Loucy (cell line): ENCODE results near the gene DNM3.
"Not testable (repeated sequence)": the region's sequence is repeated elsewhere in the genome, so short reads cannot be mapped to it uniquely, and the experiment has no call there.

ENCODE experiments used
- H2AFZ ChIP-seq: fragments of 200-600 bp; sonication (generic); 2 replicates; pipeline ENCODE4 v1.6.0; 2016; ENCODE audit warnings: antibody characterized with exemption, mild to moderate bottlenecking, low read length, moderate library complexity
- H3F3A ChIP-seq: fragments of 200-600 bp; 2 replicates; pipeline ENCODE4 v1.6.0; 2016; ENCODE audit warnings: antibody characterized with exemption, low read depth, mild to moderate bottlenecking
- H3K27me3 ChIP-seq: fragments of 200-600 bp; sonication (generic); 2 replicates; pipeline ENCODE4 v1.6.1; 2014; ENCODE audit warnings: low read length, mild to moderate bottlenecking; ENCODE audit not compliant: insufficient read depth, poor library complexity, severe bottlenecking
- H3K36me3 ChIP-seq: fragments of 200-600 bp; sonication (generic); 2 replicates; pipeline ENCODE4 v1.6.1; 2016; ENCODE audit warnings: low read length; ENCODE audit not compliant: insufficient read depth
- H3K4me1 ChIP-seq: fragments of 200-600 bp; sonication (generic); 2 replicates; pipeline ENCODE4 v1.5.1; 2014; ENCODE audit warnings: low read length, mild to moderate bottlenecking; ENCODE audit not compliant: insufficient read depth, poor library complexity, severe bottlenecking
- H3K4me2 ChIP-seq: fragments of 200-600 bp; sonication (generic); 2 replicates; pipeline ENCODE4 v1.6.0; 2014; ENCODE audit warnings: antibody characterized with exemption, low read length, low read depth, mild to moderate bottlenecking; ENCODE audit not compliant: poor library complexity, severe bottlenecking
- H3K4me3 ChIP-seq: fragments of 200-600 bp; sonication (generic); 2 replicates; pipeline ENCODE4 v1.5.1; 2014; ENCODE audit warnings: low read length, mild to moderate bottlenecking, mixed read lengths; ENCODE audit not compliant: poor library complexity, severe bottlenecking
- H3K79me2 ChIP-seq: fragments of 200-600 bp; sonication (generic); 2 replicates; pipeline ENCODE4 v1.6.1; 2014; ENCODE audit warnings: low read length; ENCODE audit not compliant: insufficient read depth
- H3K9ac ChIP-seq: fragments of 200-600 bp; sonication (generic); 2 replicates; pipeline ENCODE4 v1.6.0; 2014; ENCODE audit warnings: mild to moderate bottlenecking, low read depth, low read length, moderate library complexity; ENCODE audit not compliant: poor library complexity, severe bottlenecking
- H3K9me2 ChIP-seq: fragments of 200-600 bp; sonication (generic); replicated peaks from 2 replicates; pipeline ENCODE4 v1.6.1; 2016; ENCODE audit warnings: low read depth, low read length, mixed read lengths
- H3K9me3 ChIP-seq: fragments of 200-600 bp; sonication (generic); 2 replicates; pipeline ENCODE4 v1.6.1; 2014; ENCODE audit warnings: mild to moderate bottlenecking, antibody characterized with exemption, low read length, low read depth; ENCODE audit not compliant: insufficient read depth
- H4K20me1 ChIP-seq: fragments of 200-600 bp; sonication (generic); 2 replicates; pipeline ENCODE4 v1.6.0; 2014; ENCODE audit warnings: antibody characterized with exemption, low read length, mild to moderate bottlenecking; ENCODE audit not compliant: insufficient read depth, poor library complexity, severe bottlenecking
- EZH2phosphoT487 ChIP-seq: fragments of 200-600 bp; IDR thresholded peaks from 2 replicates; pipeline ENCODE4 v1.6.1; 2018; ENCODE audit warnings: antibody characterized with exemption, mild to moderate bottlenecking, moderate library complexity, borderline replicate concordance
- TF ChIP-seq, protein P1 (sequence below): fragments of 200-600 bp; sonication (generic); conservative IDR thresholded peaks from 2 replicates; pipeline ENCODE4 v1.5.1; 2014; ENCODE audit warnings: mild to moderate bottlenecking, antibody characterized with exemption, low read length

Gene DNM3

DNA sequence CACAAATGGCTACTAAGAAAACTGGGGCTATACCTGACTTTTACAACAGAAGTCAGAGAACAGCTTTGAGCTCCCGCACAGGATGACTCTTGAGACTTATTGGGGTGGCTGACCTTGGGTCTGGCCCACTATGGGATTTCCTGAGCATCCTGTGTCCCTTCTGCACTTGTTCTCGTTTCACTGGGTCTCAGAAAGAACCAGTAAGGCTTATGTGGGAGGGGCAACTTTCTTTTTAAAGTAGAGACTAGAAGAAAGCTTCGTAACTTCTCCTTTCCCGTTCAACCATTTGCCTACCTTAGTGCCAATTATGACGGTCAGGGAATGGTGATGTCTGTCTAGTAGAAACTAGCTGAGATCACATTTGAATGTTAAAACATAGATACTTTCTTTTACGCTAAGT is 519.7 kb downstream of the DNM3 start:
- H3K4me3 ChIP-seq = no peak overlapping the region

DNA sequence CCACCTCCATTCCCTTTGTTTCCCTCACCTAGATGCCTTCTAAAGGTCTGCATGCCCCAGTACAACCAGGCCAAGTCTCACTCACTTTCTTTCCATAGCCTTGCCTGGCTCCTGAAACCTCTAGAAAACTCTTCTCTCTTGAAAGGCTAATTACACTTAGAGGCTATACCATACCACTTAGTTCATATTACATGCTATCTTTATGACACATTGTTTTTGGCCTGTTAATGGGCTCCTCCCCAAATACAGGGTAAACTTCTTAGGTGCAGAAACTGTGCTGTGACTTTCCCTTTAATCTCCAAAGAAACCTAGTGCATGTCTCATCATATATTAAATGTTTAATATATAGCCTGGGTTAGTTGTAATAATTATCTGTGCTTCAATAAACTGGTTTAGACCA is 522.6 kb downstream of the DNM3 start:
- no peaks in the 10 kb centered on the region for H3K9me2 ChIP-seq
- TF ChIP-seq, protein P1, sequence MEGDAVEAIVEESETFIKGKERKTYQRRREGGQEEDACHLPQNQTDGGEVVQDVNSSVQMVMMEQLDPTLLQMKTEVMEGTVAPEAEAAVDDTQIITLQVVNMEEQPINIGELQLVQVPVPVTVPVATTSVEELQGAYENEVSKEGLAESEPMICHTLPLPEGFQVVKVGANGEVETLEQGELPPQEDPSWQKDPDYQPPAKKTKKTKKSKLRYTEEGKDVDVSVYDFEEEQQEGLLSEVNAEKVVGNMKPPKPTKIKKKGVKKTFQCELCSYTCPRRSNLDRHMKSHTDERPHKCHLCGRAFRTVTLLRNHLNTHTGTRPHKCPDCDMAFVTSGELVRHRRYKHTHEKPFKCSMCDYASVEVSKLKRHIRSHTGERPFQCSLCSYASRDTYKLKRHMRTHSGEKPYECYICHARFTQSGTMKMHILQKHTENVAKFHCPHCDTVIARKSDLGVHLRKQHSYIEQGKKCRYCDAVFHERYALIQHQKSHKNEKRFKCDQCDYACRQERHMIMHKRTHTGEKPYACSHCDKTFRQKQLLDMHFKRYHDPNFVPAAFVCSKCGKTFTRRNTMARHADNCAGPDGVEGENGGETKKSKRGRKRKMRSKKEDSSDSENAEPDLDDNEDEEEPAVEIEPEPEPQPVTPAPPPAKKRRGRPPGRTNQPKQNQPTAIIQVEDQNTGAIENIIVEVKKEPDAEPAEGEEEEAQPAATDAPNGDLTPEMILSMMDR = no peak
- TF ChIP-seq EZH2phosphoT487 = no peak
- H3K4me1 ChIP-seq = peaks cover 30% of the 10 kb centered on the region
- H3K36me3 ChIP-seq = no peaks in the 10 kb centered on the region
- H3F3A ChIP-seq = peaks cover 6% of the 10 kb centered on the region
- no peak overlapping the region for H2AFZ ChIP-seq
- H3K79me2 ChIP-seq = no peaks in the 10 kb centered on the region
- no peak overlapping the region for H3K4me3 ChIP-seq
- H3K27me3 ChIP-seq = no peaks in the 10 kb centered on the region
- H3K9me3 ChIP-seq = peaks cover 21% of the 10 kb centered on the region; the same call in 1 of the 2 replicates
- H3K9ac ChIP-seq = no peak overlapping the region
- H4K20me1 ChIP-seq = no peaks in the 10 kb centered on the region
- no peak overlapping the region for H3K4me2 ChIP-seq

More for the DNA sequence above, 519.7 kb downstream of the DNM3 start:
- Histone ChIP-seq H4K20me1 (no peaks in the 10 kb centered on the region), H3K9me3 (peaks cover 5% of the 10 kb centered on the region; the same call in 1 of the 2 replicates), H3K79me2 (no peaks in the 10 kb centered on the region), H3K36me3 (no peaks in the 10 kb centered on the region), H3K9ac (peak overlapping the region; percentile 25), H3K4me2 (peak overlapping the region; percentile 72), H3F3A (peaks cover 16% of the 10 kb centered on the region), H3K27me3 (no peaks in the 10 kb centered on the region), H3K4me1 (peaks cover 59% of the 10 kb centered on the region), H3K9me2 (no peaks in the 10 kb centered on the region), H2AFZ (peak overlapping the region; percentile 34; the same call in 1 of the 2 replicates)
- TF ChIP-seq EZH2phosphoT487 = no peak
- TF ChIP-seq, protein P1 = no peak

DNA sequence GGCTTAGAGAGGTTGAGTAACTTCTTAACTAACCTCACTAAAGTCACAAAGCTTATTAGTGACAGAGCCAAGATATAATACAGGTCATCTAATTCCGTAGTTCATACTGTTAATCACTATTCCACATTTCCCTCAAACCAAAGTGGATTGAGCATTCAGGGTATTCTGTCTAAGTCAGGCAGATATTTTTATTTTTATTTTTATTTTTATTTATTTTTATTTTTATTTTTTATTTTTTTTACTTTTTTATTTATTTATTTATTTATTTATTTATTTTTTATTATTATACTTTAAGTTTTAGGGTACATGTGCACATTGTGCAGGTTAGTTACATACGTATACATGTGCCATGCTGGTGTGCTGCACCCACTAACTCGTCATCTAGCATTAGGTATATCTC is 530.3 kb downstream of the DNM3 start:
- H3K79me2 ChIP-seq, H3K27me3 ChIP-seq, H3K9me2 ChIP-seq, H3K9ac ChIP-seq, H3K4me2 ChIP-seq, H4K20me1 ChIP-seq, H3K4me3 ChIP-seq, H3F3A ChIP-seq, H3K36me3 ChIP-seq, H2AFZ ChIP-seq: not testable (repeated sequence)
- Histone ChIP-seq H3K9me3 (peaks cover 11% of the 10 kb centered on the region; the same call in 1 of the 2 replicates), H3K4me1 (peaks cover 31% of the 10 kb centered on the region)

- Histone ChIP-seq H3K9me3 (no peaks in the 10 kb centered on the region), H3F3A (no peaks in the 10 kb centered on the region), H4K20me1 (no peaks in the 10 kb centered on the region), H3K36me3 (no peaks in the 10 kb centered on the region), H3K79me2 (no peaks in the 10 kb centered on the region), H3K9me2 (no peaks in the 10 kb centered on the region), H3K4me1 (peaks cover 38% of the 10 kb centered on the region), H3K27me3 (no peaks in the 10 kb centered on the region), H3K4me2 (peak overlapping the region; percentile 36), H3K9ac (no peak overlapping the region), H2AFZ (peak overlapping the region; percentile 73), H3K4me3 (peak overlapping the region; percentile 4)
- TF ChIP-seq, protein P1 = no peak
- no peak for TF ChIP-seq EZH2phosphoT487
These were observed 532.6 kb downstream of the DNM3 start for GRCh38 chr1:172373864-172374263.
